LoVo (cell line): Measurements from ENCODE around the gene COX6A2.

ENCODE experiments used
- DNase-seq: peaks from one replicate; pipeline ENCODE4 v3.0.0-alpha.2; 2016; ENCODE audit warnings: low spot score

Gene COX6A2

GRCh38 chr16:31410082-31410481 is 18.1 kb downstream of the COX6A2 start:
- no peak for DNase-seq

DNA sequence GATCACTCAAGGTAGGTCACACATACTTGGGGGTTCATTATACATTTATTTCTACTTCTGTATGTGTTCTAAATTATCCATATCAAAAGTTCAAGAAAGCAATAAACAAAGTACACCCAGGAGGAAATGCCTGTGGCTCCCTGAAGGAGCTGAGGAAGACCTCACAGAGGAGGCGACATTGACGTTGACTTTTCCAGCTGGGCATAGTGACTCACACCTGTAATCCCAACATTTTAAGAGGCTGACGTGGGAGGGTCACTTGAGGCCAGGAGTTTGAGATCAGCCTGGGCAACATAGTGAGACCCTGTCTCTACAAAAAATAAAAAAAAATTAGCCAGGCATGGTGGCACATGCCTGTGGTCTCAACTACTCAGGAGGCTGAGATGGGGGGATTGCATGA is 18.7 kb downstream of the COX6A2 start:
- peak; percentile 46 for DNase-seq

- no peak for DNase-seq
Observed at GRCh38 chr16:31407406-31407805, 20.8 kb downstream of the COX6A2 start.

DNA sequence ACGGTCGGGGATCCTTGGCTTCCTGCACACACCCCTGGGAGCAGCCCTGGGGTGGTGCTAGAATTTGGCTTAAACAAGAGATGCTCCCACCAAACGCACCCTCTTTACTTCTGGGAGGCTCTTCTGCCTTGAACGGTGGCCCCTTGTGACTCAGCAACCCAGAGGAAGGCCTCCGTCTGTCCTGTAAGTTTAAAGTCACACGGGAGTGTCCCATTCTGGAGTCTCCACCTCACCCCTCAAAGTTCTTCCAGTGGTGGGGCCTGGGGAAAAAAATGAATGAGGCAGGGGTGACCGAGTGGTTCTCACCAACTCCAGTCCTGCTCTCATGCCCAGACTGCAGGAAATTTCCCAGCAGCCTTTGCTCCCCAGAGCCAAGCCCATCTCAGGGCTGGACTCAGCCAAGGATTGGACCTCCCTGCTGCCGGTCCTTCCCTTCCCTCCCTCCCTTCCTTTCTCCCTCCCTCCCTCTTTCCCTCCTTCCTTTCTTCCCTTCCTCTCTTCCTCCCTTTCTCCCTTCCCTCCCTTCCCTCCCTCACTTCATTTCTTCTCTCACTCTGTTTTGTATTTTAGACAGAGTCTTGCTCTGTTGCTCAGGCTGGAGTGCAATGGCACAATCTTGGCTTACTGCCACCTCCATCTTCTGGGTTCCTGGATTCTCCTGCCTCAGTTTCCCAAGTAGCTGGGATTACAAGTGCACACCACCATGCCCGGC is 23.7 kb downstream of the COX6A2 start:
- peak; percentile 72 for DNase-seq

DNA sequence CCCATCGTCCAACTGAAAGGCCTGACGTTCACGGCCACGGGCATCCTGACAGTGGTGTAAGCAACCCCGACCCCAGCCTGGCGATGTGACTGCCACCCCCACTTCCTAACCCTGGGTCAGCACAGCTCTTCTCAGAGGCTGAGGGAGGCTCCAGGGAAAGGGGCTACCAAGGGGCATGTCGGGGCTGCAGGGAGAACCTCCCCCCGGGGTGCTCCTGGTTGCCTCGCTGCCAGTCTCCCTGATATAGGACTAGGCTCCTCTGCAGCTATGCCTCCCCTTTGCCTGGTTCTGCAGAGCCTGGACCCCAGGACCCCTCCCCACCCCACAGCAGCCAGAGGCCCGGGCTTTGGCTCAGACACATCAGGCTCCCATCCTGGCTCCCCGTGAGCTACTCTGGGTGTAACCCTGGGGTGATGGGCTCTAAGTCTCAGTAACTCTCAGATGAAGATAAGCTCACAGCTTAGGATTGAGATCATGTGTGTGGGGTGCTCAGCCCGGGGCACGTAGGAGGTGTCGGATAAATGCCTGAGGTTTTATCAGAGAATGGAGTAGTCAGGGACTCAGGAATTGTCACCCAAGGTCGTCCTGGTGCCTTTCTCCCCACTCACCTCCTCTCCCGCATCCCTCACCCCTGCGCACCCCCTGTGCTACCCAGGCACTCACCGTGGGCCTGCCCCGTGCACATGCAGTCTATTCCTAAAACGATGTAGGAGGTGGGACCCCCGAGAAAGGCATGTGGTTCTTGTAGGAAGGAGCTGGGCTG is 24.4 kb downstream of the COX6A2 start:
- no peak for DNase-seq

GRCh38 chr16:31402687-31403086 is 25.5 kb downstream of the COX6A2 start:
- no peak for DNase-seq

DNA sequence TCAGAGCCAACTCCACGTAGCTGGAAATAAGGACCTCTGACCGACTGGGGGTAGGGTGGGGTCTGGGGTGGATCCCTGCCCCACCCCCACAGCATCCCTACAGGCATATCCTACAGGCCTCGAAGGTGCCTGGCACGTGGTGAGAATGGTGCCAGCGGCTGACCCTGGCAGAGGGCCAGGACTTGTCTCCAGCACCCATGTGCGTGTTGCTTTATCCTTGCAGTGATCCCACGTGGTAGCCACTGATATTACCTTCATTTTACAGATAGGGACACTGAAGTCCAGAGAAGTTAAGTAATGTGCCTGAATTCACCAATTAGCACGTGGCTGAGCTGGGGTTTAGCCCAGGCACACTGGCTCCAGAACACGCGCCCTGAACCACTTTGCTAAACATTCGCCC is 26.7 kb downstream of the COX6A2 start:
- no peak for DNase-seq

DNA sequence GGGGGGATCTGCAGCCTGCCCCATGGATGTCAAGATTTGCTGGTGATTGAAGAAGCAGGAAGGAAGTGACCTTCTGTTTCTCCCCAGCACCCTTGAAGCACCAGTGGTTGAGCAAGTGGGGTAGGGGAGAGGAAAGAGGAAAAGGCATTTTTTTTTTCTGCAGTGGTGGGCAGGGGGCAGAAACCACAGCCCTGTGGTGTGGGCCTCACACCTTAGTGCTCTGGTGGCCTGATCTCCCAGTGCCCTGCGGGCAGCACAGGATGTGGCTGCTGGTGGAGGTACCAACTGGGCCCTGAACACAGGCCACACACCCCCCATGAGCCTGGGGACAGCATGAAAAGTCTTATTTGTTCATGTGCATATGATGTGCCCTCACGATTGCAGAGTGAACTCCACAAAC is 28.0 kb downstream of the COX6A2 start:
- DNase-seq: no peak

DNA sequence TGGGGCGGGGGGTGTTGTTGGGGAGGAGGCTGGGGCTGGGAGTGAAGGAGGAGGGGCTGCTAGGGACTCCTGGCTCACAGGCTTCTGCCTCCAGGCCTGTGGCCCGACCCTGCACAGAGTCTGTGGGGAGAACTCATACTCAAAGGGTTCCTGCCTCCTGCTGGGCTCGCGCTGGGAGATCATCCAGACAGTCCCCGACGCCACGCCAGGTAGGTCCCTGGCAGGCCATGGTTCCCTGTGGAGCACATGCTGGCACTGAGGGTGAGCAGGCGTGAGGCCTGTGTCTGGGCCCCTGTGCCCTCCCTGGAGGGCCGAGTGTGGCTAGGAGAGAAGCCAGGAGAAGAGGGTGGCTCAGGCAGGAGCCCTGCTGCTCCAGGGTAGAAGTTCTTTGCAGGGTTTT is 30.5 kb downstream of the COX6A2 start:
- no peak for DNase-seq

- DNase-seq: no peak
Observed at GRCh38 chr16:31397096-31397660, 31.0 kb downstream of the COX6A2 start.

DNA sequence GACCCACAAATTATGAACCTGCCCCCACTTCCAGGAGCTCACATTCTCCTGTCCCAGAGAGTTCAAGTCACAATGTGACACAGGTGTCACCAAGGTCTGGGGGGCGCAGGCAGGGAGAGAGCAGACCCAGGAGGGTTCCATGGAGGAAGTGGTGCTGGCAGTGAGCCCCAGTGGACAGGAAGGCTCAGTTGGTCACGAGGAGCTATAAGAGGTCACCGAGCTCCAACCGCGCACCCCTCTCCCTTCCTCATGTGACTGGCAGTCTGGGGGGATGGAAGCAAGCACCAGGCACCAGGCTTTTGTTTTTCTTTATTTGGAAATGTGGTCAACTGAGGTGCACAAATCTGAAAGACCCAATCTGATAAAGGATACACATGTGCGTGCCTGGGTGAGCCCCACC is 32.5 kb downstream of the COX6A2 start:
- DNase-seq: no peak

- no peak for DNase-seq
Observed at GRCh38 chr16:31393056-31393455, 35.1 kb downstream of the COX6A2 start, which contains the start of gene ITGAD. Gene ITGAD, plus strand, starts transcription at chr16:31393335. Its CDS starts 26 bp downstream, at chr16:31393361.

GRCh38 chr16:31390504-31391041 is 37.6 kb downstream of the COX6A2 start:
- DNase-seq: no peak

GRCh38 chr16:31388535-31388934 is 39.6 kb downstream of the COX6A2 start:
- no peak for DNase-seq

GRCh38 chr16:31386157-31386984 is 41.8 kb downstream of the COX6A2 start:
- DNase-seq: no peak

- DNase-seq: peak; percentile 16
Observed at GRCh38 chr16:31385680-31386079, 42.5 kb downstream of the COX6A2 start.

- peak; percentile 16 for DNase-seq
Observed at GRCh38 chr16:31382485-31383161, 45.5 kb downstream of the COX6A2 start.

GRCh38 chr16:31380201-31380600 is 48.0 kb downstream of the COX6A2 start:
- no peak for DNase-seq
